GM19455 (cell line): Measurements from ENCODE around the gene MISP.
"Not testable (repeated sequence)": the region's sequence is repeated elsewhere in the genome, so short reads cannot be mapped to it uniquely, and the experiment has no call there.

Experiments used
- ATAC-seq: cut with Tn5 transposase; IDR thresholded peaks from one replicate; pipeline ENCODE4 v1.9.1; 2021; ENCODE audit not compliant: unreplicated experiment

The MISP gene

DNA sequence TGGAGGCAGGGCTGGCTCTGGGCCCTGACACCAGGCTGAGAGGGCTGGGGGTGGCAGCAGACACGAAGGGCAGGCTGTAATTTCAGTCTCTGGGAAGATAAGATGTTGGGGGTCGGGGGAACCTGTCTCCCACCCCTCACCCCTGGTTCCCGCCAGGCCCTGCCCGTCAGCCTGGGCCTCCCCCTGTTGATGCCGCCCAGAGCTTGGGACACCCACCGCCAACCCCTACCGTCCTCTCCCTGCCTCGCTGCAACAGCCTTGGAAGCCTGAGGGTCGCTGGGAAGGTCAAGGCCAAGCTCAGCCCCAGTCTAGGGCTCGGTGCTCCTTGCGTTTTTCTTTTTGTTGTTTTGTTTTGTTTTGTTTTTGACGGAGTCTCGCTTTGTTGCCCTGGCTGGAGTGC is 27.7 kb upstream of the MISP start:
- ATAC-seq = no peak

DNA sequence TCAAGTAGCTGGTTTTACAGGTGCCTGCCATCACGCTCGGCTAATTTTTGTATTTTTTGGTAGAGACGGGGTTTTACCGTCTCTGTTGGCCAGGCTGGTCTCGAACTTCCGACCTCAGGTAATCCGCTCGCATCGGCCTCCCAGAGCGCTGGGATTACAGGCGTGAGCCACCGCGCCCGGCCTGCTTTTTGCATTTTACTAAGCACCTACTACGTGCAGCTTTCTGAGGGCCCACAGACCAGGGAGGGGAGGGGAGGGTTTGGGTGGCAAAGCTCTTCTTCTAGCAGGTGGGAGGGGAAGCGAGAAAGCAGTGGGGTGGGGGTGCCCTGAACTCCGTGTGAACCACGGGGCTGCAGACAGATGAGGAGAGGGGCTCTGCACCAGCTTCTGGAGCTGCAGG is 27.2 kb upstream of the MISP start:
- no peak for ATAC-seq

DNA sequence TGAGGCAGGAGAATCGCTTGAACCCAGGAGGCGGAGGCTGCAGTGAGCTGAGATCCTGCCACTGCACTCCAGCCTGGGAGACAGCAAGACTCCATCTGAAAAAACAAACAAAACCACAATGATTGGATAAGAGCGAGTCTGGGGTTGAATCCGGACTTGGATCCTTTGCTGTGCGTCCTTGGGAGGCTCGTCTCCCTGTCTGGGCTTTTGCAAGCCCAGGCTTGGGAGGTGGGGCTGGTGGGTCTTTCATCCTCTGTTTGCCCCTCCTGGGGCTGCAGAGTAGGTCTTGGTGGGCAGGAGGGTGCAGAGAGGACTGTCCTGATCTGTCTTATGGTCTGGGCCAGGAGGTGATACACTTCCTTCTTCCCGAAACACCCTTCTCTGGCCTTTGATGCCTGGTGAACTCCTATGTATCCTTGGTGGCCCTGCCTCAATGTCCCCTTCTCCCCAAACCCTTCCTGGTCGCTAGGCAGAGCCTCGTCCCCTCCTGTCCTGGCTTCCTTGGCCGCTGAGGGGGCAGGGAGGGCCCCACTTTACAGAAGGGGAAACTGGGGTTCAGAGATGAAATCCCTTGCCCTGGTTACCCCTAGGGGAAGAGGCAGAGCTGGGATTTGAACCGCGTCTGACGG is 25.3 kb upstream of the MISP start:
- ATAC-seq = no peak

DNA sequence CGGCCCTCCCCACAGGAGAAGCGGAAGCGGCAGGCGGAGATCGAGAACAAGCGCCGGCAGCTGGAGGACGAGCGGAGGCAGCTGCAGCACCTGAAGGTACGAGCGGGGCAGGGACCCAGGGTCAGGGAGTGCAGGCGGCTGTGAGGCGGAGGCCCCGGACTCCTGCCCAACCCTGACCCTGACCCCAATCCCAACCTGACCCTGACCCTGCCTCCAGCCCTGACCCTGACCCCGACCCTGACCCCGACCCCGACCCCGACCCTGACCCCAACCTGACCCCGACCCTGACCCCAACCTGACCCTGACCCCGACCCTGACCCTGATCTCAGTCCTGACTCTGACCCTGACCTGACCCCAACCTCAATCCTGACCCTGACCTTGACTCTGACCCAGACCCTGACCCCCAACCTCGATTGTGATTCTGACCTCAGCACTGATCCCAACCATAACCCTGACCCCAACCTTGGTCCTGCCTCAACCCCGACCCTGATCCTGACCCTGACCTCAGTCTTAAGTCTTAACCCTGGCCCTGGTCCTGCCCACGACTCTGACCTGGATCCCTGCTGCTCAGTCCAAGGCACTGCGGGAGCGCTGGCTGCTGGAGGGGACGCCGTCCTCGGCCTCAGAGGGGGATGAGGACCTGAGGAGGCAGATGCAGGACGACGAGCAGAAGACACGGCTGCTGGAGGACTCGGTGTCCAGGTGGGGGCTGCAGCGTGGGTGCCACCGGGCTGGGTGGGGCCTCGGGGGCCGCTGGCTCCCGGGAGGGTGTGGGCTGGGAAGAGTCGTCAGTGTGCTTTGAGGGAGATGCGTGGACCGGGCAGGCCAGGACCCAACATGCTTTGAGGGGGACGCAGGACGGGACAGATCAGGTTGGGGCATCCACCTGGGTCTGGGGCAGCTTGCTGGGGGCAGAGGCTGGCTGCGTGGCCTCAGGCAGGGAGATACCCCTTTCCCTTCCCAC is 23.6 kb upstream of the MISP start:
- no peak for ATAC-seq

DNA sequence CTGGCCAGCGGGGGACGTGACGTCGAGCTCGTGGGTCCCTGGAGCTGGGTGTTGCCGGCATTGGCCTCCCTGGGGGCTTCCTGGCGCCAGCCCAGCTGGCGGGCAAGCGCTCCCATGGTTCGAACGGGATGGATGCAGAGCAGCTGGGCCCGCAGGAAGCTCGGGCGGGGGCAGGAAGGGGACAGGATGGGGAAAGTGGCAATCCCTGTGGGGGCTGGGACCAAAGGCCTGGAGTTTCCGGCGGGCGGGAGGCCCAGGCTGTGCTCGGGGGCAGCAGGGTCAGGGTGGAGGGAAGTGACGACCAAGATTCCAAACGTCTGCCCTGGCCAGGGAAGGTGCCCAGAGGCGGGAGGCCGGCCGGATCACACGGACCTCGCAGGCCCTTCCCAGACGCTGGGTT is 22.9 kb upstream of the MISP start:
- no peak for ATAC-seq

DNA sequence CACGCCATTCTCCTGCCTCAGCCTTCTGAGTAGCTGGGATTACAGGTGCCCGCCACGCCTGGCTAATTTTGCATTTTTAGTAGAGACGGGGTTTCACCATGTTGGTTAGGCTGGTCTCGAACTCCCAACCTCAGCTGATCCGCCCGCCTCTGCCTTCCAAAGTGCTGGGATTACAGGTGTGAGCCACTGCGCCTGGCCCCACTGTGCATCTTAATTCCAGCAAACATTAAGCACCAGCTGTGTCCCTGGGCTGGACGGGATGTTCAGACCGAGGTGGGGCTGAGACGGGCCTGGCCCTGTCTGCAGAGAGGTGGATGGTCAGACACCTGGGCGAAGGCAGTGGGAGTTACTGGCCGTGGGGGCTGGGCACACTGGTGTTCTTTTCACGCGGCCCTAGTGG is 21.3 kb upstream of the MISP start:
- ATAC-seq = not testable (repeated sequence)

DNA sequence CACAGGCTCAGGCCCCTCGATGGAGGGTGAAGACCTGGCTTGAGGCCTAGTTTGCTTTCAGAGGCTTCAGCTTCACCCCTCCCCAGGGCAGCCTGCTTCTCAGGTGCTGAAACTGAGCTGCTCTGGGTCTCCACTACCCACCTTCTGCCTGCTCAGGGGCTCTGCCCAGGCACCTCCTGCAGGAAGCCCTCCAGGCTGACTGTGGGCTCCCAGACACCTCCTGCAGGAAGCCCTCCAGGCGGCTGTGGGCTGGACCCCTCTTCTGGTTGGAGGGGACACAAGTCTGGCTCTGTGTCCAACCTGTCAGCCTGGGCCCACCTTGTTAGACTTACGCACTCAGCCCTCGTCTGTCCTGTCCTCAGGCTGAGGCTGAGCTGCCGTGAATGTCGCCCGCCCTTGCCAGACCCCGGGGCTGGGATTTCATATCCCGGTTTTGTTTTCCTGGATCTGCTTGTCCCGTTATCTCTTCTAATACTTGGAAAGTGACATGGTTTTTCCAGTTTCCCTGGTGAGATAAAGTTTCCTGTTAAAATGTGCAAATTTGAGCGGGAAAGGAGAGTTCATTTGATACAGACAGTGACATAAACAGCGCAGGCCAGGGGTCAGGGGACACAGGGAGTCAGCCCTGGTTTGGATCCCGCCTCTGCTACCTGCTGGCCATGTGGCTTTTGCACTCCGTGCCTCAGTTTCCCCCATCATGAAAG is 20.8 kb upstream of the MISP start:
- no peak for ATAC-seq

DNA sequence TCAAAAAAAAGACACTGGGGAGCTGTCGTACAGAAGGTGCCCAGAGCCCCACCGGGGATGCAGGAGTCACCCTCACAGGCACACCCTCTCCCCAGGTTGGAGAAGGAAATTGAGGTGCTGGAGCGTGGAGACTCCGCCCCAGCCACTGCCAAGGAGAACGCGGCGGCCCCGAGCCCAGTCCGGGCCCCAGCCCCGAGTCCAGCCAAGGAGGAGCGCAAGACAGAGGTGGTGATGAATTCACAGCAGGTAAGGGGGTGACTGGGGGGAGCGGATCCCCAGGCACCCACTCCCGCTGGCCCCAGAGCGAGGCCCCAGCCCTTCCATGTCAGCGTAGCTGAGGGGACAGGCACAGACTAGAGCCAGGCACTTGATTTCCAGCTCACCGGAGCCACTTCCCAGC is 19.9 kb upstream of the MISP start:
- ATAC-seq = no peak

DNA sequence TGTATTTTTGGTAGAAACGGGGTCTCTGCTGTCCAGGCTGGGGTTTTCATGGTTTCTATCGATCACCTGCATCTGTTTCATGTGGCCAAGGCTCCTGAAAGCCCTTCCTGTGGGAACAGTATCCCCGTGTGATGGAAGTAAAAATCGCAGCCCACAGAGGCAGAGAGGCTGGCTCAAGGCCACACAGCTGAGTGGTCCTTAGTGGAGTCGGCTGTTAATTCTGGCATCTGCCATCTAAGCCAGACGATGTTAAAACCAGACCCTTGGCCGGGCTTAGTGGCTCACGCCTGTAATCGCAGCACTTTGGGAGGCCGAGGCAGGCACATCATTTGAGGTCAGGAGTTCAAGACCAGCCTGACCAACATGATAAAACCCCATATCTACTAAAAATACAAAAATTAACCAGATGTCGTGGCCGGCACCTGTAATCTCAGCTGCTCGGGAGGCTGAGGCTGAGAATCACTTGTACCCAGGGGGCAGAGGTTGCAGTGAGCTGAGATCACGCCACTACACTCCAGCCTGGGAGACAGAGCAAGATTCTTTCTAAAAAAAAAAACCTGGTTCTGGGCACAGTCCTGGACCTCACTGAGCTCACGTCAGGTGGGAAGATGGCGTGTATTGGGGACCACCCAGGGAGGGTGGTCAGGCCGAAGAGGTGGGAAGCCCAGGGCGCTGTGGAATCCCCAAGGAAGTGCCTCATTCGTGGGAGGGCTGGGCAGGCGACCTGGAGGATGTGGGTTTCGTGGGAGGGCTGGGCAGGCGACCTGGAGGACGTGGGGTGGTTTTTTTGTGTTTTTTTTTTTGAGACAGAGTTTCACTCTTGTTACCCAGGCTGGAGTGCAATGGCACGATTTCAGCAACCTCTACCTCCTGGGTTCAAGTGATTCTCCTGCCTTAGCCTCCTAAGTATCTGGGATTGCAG is 18.5 kb upstream of the MISP start:
- ATAC-seq = no peak

DNA sequence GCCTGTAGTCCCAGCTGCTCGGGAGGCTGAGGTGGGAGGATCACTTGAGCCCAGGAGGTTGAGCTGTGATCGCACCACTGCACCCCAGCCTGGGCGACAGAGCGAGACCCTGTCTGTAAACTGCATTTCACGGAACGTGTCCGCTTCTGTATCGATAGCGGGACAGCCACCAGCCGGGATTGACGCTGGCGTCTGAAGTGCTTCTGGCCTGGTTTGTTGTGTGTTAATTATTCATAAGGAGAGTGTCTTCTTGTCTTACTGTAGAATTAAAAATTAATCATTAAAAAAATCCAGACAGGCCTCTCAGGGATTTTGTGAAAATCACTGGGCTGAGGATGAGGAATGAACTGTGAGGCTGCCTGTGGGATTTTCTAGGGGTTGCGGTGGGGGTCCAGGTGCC is 16.2 kb upstream of the MISP start:
- no peak for ATAC-seq

DNA sequence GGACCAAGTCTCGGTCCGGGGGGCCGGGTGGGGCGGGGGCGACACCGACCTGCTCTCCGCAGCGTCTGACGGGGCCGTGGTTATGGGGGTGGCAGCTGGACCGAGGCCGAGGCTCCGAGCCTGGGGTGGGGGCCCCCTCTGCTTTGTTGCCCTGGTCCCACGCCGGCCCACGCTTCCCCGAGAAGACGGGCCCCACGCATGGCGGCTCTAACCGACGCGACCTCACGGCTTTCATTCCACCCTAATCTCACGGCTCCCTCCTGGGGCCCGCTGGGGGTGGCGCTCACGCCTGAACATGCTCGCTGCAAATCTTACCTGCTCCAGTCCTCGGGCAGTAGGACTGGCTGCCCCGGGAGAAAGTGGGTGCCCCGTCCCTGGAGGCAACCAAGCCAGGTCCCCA is 14.8 kb upstream of the MISP start:
- no peak for ATAC-seq

DNA sequence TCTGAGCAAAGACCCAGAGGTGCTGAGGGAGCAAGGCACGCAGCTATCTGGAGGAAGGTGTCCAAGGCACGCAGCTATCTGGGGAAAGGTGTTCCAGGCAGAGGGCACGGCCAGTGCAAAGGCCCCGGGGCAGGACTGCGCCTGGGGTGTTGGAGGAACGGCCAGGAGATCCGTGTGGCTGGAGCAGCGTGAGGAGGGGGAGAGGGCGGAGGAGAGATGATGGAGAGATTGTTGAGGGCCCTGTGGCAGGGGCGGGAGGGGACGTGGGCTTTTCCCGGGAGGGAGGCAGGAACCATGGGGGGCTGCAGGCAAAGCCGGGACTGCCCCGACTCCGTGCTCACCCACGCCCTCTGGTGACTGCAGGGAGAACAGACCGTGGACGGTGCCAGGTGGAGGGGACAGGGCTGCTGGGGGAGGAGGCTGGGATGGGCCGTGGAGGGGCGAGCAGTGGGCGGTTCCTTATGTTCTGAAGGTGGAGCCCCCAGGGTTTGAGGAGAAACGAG is 13.3 kb upstream of the MISP start:
- no peak for ATAC-seq

DNA sequence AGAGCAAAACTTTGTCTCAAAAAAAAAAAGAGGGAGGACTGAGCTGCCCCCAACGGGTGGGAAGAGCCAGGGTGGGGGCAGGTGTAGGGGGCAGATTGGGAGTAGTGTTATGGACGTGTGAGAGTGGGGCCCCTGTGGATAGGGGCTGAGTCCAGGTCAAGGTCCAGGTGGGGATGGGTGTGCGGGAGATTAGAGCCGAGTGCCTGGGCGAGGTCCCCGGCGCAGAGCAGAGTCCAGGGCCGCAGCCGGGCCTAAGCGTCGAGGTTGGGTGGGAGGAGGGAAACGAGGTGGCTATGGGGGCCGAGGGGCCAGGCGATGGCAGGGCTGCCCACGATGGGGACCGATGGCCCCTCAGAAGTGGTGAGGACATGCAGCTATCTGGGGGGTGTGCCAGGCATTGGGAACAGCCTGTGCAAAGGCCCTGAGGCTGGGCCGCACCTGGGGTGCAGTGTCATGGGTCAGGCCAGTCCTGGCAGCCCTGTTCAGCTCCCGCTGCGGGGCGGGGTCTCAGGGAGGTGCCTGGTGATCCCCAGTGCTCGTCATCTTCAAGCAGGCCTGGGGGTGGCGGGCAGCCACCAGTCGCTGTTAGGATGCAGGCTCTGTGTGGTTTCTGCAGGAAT is 12.3 kb upstream of the MISP start:
- ATAC-seq = no peak

DNA sequence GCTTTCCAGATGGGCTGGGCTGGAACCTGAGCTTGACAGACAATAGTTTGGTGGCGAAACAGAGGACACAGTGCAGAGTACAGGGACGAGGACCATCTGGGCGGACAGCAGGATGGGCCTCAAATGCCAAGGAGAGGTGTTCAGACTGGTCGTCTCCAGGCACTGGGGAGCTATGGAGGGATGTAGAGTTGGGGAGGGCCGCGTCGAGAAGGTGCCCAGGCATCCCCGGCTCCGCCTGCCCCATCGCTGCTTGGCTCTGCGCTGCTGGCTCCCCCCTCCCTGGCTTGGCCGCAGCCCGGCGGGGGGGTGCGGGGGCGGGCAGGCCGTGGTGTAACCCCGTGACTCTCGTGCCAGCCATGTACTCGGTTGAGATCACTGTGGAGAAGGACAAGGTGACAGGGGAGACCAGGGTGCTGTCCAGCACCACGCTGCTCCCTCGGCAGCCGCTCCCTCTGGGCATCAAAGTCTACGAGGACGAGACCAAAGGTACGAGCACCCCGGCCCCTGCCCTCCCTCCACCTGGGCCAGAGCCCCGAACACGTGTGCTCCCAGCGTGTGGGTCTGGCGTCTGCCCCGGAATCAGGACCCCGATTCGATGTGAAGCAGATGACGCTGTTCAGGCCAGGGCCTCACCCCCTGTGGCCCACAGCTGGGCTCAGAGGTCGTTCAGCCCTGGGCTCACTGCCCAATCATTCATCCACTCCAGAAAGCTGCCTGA is 10.8 kb upstream of the MISP start:
- ATAC-seq = no peak

DNA sequence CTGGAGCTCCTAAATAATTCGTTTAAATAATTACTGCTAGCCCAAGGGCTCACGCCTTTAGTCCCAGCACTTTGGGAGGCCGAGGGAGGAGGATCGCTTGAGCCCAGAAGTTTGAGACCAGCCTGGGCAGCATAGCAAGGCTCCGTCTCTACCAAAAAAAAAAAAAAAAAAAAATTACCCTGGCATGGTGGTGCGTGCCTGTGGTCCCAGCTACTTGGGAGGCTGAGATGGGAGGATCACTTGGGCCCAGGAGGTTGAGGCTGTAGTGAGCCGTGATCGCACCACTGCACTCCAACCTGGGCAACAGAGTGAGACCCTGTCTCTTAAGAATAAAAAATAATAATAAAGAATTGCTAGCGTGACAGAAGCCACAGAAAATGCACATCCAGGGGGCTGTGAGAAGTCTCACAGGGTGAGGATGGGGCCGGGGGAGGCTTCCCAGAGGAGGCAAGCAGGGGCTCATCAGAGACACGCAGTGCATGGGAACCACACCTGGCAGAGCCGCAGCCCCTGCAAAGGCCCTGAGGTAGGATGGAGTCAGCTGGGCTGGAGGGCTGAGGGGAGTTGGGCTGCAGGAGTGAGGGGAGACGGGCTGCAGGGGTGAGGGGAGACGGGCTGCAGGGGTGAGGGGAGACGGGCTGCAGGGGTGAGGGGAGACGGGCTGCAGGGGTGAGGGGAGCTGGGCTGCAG is 10.0 kb upstream of the MISP start:
- ATAC-seq = not testable (repeated sequence)

DNA sequence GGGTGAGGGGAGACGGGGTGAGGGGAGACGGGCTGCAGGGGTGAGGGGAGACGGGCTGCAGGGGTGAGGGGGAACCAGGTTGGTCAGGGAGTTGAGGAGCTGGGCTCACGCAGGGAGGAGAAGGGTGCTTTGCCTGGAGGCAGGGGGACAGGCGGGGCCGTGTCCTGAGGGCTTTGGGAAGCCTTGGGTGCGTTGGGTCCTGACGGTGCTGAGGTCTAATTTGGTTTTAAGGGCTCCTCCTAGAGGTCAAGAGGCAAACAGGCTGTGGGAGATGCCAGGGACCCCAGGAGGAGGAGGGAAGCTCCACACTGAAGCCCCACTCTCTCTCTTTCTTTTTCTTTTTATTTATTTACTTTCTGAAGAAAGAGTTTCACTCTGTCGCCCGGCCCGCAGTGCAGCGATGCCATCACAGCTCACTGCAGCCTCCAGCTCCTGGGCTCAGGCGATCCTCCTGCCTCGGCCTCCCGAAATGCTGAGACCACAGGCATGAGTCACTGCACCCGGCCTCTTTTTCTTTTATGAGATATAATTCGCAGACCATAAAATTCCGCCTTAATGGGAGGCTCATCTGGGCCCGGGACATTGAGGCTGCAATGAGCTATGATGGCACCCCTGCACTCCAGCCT is 9.3 kb upstream of the MISP start:
- no peak for ATAC-seq

DNA sequence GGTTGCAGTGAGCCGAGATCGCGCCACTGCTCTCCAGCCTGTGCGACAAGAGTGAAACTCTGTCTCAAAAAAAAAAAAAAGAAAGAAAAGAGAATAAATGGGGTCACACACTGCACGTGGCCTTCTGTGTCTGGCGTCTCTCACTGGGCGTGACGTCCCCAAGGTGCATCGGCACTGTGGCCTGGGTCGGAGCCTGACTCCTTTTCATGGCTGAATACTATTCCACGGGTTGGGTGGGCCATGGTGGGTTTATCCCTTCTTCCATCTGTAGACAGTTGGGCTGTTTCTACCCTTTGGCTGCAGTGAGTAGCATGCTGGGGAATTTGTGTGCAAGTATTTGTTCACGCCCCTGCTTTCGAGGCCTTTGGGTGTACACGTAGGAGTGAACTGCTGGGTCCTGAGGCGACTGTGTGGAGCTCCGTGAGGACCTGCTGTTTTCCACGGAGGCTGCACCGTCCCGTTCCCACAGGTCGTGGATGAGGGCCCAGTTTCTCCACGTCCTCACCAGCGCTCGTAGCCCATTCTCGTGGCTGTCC is 8.3 kb upstream of the MISP start:
- ATAC-seq = no peak

DNA sequence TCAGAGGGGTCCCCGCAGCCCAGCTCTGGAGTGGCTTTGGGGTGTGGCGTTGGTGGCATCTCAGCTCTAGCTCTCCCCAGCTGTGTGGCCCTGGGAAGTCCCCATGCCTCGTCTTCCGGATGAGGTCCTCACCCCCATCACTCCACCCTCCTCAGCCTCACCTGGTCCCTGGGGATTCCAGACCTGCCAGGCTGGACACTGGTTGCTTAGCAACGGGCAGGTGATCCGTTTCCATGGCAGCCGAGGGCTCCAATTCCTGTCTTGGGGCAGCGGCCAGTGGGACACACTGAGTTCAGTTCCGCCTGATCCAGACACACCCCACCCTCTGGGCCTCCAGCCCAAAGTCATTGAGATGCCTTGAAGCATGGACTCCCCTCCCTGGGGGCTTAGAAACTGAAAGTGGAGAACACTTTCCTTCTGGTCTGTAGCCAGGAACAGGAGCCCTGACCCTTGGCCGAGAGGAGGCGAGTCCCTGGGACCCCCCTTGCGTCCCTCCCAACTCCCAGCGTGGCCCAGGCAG is 7.7 kb upstream of the MISP start:
- ATAC-seq = no peak
